Renal cortex interstitium (tissue), 11 donors: Measurements from ENCODE around the gene SMARCC1. TPM values are rescaled to one million over a fixed set of nuclear protein-coding genes. Genes with fewer than 3 reads are reported as not detected.

Source experiments
- DNase-seq, 11 donors: peaks; one replicate each; pipeline ENCODE4 v3.0.0-alpha.2; 2013; ENCODE audit warnings: low read depth in 9 of 11, low spot score in 4 of 11; ENCODE audit errors: extremely low read depth in 1 of 11
- polyA plus RNA-seq, 3 donors: library from polyadenylated mRNA; unstranded; fragments of 120-200 nt; gene quantifications; one replicate each; pipeline ENCODE4 v1.2.1, GENCODE V29; 2013; ENCODE audit not compliant: insufficient read length in 3 of 3

The SMARCC1 gene
- polyA plus RNA-seq, 3 donors, result 112 to 140 (median 129) TPM

DNA sequence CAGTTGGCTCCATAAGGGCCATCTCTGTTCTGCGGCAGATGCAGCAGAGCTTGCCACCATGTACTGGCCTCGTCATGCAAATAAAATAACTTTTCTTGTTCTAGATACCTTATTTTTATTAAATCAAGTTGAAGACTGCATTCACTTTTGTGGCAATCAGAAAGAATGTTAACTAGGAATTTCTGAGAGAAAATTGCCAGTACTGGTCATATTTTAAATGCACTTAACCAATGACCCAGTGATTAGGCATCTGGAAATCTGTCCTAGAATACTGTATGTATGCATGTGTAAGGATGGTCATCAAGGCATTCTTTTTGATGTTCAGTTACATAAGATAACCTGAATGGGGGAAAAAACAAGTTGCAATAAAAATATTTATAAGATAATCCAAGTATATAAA is 168.8 kb downstream of the SMARCC1 start:
- DNase-seq, result no peak

DNA sequence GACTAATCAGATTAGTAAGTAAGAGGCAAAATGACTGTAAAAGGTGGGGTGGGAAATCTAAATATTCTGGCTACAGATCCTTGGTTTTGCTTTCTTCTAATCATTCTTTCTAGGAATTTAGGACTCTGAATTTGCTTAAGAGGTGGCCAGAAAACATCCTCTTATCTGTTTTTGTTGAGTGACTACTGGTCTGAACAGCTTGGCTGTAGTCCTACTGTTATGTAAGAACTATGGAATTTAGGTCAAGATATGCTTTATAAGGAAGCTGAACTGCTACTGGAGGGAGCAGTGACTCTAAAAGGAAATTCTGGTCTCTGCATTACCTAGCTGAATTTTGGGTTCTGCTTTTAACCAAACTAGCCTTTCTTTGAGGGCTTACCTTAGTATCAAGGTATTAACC is 169.5 kb downstream of the SMARCC1 start:
- no peak for DNase-seq

DNA sequence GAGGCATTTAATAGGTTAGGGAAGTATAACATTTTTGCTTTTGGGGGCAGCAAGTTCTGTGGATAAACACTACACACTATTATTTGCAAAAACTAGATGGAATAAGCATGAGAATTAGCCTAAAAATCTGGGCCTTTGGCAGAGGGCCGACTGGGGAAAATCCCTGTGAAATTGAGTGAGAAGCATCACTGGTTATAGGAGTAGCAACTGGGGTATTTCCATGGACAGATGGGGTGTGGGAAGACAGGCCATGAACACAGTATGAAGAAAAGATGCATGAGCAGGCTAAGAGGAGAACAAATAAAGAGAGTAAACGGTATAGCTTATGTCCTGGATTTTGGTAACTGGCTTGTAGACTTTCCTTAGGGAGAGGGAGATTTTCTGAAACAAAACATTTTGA is 170.1 kb downstream of the SMARCC1 start:
- no peak for DNase-seq

DNA sequence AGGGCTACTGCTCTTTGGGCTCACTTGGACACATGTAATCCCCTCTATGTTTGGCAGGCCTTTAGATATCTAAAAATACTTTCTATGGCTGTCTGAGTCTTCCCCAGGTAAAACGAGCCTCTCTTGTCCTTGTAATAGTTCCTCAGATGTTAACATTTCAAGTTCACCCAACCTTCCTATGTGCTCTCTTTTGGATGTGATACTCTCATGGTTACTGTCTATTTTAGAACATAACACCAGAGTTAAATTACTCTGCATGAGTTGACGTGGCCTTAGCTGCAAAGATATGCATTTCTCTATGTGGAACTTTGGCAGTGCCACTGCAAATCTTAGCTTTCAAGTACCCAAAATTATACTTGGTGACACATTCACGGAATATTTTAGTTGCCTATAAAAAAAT is 171.1 kb downstream of the SMARCC1 start:
- no peak for DNase-seq

DNA sequence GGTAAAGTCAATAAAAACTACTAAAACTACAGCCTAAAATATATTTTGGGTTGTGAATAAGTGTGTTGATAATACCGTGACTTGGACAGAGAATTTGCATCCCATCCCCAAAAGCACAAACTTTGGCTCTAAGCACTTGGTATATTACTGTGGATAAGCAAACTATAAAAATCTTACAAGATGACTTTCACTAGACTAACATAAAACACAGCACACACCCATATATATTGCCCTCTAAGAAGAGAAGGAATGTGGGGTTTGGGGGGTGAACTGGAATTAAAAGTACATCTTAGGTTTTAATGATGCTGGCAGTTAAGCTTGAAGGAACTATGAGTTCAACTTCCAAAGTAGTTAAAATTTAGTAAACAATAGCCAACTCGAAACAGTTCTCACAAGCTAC is 174.4 kb downstream of the SMARCC1 start:
- DNase-seq, result no peak

DNA sequence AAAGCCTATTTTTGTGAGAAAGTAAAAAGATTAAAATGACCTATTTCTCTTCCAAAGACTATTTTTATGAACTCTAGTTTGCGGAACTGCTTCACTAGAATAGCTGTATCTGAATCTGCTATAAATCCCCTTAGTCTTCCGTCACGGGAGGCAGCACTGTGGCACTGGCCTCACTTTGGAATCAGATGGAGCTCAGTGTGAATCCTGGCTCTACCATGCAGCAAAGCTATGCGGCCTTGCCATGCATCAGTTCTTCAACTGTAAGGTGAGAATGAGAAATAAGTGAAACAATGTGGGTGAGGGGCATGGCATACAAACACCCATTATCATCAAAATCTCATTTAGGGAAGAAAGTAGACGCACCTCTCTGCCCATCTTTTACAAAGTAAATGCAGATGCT is 175.5 kb downstream of the SMARCC1 start:
- no peak for DNase-seq

DNA sequence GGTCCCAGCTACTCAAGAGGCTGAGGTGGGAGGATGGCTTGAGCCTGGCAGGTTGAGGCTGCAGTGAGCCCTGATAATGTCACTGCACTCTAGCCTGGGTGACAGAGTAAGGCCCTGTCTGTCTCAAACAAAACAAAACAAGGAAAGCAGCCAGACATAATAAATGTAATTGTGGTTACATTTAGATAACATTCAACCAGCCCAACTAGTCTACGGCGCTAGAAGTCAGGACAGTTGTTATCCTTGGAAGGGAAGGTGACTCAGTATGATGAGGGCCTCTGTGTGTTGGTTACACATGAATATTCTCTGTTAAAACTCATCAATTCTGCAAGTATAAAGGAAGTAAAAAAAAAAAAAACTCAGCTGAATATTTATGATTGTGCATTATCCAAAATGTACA is 176.0 kb downstream of the SMARCC1 start:
- no peak for DNase-seq

DNA sequence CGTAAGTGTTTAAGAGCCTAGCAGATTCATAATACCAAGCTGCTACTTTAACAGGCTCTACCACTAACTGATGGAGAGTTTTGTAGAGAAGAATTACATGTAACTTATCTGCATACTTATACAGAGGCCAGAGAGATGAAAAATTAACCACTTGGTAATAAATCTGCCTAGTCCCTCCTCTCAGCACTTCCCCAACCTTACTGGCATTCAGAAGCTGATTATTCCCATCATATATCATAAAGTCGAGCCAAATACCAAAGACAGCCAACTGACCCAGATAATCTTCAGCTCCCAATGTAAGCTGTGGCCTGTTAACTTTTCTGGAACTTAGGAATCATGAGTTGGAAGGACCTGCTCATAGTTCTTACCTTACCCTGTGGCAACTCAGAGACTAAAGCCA is 177.5 kb downstream of the SMARCC1 start:
- no peak for DNase-seq

DNA sequence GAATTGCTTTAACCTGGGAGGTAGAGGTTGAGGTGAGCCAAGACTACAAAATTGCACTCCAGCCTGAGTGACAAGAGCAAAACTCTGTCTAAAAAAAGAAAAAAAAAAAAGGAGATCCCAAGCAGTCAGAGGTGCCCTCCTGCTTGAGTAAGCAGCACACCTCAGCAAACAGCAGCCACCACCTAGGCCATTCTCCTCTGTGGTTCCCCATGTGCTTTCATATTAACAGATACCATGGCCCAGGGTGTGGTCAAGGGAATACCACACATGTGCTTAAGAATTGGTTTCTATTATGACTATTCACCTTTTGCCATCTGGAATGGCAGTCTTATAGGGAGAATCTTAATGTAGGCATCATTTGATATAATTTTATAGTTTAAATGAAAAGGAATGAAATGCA is 178.4 kb downstream of the SMARCC1 start:
- DNase-seq, result no peak

DNA sequence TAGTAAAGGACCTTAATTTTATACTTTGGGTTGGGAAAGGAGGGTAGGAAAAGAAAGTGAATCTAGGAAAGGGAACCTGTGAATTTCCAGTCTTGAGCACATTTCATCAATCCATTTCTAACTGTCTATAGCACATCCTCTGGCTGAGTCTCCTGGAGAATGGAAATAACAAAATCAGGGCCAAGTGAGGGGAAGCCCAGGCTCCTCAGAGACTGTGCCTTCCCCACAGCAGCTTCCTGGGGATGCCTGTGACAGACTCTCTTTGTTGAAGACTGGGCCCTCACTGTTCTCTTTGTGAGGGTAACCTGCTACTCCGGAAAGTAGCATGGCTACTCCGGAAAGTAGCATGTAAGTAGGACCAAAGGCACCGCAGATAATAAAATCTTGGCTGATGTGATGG is 180.4 kb downstream of the SMARCC1 start:
- no peak for DNase-seq

DNA sequence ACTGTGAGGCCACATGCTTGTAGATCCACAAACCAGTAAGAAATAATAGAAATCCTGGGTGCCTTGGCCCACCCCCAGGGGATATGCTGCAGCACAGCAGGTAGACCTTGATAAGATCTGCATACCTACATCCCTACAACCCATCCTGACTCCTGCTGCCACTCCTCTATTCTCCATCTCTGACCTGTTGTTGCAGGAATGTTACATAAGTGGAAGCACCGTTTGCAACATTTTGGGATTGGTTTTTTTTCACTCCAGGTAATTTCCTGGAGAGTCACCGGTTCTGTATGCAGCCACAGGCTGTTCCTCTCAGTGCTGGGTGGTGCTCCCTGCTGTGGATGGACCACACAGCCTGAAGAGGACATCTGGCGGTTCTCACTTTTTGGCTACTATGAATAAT is 186.9 kb downstream of the SMARCC1 start:
- no peak for DNase-seq

DNA sequence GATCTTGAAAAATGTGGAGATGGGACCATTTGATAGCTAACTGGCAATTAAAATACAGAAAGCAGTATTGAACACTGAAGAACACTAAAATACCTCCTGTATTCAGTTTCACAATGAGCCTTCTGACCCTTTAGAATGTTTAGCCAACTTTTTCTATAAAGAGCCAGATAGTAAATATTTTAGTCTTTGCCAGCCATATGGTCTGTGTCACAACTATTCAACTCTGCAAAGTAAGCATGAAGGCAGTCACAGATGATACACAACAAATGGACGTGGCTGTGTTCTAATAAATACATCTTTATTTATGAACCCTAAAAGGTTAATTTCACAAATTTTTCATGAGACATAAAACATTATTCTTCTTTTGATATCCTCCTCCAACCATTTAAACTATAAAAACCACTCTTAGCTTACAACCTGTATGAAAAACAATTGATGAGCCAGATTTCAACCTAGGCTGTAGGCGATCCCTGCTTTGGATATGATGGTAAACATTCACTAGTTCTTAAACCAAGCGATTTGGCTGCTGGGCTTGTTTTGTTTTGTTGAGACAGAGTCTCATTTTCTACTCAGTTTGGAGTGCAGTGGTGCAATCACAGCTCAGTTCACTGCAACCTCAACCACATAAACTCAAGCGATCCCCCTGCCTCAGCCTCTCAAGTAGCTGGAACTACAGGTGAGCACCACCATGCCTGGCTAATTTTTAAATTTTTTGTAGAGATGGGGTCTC is 189.5 kb downstream of the SMARCC1 start:
- peak in 3 of 11 donors; percentile 32 to 48 (median 41) for DNase-seq

DNA sequence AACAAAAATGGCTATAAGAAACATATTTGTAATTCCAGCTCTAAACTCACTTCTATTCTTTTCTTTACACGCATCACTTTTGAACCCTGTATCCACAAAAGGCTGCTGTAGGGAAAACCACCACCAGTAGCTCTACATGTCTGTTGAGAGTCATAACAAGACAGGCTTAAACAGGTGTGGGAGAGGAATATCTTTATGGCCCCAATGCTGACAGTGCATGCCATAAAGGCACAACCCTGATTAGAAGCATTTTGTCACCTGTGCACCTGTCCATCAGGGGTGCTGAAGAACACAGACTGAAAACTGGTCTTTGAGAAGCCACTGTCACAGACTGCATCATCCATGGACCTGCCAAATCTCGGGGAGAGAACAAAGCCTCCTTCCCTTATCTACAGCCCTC is 191.5 kb downstream of the SMARCC1 start:
- no peak for DNase-seq

DNA sequence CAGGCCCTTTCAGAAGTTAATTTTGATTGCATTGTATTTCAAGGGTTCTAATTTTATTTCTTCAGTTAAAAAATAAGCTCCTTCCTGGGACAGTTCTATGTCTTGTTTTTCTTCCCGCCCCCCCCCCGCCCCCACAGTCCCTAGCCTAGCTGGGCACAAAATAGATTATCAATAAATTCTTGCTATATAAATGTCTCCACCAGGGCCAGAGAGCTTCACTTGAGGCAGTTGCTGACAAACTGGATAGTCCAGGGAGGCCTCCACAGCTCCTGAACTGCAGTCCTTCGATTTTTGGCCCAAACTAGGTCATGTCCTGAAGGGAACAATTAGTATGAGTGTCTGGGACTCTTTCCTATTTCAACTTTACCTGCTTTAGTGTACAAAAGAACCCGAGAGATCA is 193.1 kb downstream of the SMARCC1 start:
- DNase-seq, result no peak

DNA sequence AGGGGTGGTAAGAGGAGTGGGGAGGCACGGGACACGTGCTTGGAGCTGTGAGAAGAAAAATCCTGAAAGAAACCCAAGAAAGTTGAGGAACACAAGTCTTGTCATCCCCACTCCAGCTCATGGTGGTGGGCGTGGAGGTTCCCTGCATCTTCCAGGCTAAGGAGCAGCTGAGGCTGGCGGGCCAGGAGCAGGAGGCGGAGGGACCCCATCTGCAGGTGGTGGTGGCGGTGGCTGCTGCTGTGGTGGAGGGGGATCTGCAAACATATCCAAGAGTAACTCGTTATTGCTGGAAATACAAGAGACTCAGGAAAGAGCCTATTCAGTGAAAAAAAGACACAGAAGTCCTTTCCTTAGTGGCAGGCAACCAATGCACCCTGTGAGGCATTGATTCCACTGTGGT is 193.6 kb downstream of the SMARCC1 start:
- DNase-seq, result no peak

DNA sequence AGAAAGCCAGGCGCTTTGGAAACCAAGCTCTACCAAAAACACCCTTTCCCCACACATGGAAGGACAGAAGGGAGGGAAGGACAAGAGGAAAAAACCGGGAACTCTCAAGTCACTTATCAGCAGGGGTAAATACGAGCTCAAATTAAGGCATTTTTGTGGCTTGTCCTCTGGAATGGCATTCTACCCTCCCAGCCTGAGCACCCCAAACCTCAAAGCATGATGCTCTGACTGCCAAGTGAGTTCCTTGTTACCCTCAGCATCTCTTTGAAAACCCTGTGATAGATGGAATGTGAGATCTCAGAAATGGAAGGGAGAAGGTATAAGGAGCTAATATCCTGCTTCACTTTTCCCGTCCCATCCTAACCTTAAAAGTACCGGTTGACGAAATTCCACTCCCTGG is 194.9 kb downstream of the SMARCC1 start:
- DNase-seq, result no peak

DNA sequence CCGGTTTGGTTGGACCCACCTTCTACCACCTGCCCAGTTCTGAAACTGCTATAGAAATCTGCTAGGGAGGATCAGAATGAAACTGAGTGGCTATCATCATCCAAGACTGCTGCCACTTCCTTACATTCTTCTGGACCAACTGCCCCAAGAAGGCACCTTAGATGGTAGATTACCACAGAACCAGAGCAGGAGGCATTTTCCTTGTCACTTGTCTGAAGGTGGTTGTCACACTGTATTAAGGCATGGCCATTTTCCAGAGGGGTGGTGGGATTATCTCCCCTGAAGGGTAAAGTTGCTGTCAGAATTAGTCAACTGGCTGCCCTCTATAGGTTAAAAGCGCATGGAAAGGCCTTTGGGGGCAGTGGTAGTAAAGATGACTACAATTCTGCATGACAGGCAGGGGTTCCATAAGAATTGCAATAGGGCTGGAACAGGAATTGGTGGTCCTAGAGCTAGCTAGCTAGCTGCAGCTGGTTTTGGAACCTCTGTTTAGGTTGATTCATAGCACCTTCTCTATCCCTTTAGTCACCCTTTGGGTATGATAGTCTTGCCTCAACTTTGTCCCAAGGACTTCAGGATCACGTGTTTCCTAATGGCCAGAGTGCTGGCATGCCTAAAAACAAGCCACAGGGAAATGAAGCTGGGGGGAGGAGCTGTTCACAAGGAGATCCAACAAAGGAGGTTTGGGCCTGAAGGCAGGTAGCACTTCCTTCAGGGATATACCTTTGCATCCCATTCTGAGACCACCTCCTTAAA is 198.2 kb downstream of the SMARCC1 start:
- DNase-seq, result no peak

DNA sequence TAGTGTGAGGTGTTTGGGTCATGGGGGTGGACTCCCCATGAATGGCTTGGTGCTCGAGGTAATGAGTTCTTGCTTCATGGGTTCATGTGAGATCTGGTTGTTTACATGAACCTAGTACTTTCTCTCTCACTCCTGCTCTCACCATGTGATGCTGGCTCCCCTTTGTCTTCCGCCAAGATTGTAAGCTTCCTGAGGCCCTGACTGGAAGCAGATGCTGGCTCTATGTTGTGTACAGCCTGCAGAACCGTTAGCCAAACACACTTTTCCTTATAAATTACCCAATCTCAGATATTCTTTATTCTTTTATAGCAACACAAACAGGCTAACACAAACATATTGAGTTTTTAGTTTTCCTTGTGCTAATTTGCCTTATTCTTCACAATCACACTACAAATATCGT is 199.9 kb downstream of the SMARCC1 start:
- no peak for DNase-seq

DNA sequence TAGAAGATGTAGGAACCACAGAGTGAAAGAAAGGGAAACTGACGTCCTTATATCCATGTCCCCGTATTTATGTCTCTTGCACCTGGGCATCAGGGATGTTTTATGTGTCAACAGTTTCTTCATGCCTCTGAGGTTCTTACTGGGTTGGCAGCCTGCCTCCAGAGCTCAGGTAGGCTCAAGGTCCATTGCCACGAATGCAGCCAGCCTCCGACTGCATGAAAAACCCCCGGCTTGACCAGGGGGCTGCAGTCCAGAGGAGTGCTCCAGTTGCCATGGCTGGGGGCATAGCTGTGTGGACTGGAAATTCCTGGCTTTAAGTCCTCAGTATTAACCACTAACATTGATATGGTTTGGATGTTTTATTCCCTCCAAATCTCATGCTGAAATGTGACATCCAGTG is 200.3 kb downstream of the SMARCC1 start:
- no peak for DNase-seq

DNA sequence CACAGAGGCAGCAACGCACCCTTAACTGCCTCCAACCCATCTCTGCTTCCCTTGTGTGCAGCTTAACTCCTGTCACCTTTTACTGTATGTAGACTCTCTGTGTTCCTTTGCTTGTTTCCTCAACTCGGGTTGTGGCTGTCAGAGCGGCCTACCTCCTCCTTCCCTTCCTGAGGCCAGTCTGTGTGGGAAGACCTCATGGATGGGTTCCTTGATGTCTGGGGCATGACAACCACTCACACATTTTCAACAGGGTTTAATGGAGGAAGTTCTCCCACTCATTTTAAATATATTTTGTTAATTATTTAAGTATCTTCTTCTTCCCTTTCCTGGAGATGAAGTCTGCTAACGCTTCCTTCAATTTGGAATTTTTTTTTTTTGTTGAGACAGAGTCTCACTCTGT is 201.2 kb downstream of the SMARCC1 start:
- DNase-seq, result no peak

DNA sequence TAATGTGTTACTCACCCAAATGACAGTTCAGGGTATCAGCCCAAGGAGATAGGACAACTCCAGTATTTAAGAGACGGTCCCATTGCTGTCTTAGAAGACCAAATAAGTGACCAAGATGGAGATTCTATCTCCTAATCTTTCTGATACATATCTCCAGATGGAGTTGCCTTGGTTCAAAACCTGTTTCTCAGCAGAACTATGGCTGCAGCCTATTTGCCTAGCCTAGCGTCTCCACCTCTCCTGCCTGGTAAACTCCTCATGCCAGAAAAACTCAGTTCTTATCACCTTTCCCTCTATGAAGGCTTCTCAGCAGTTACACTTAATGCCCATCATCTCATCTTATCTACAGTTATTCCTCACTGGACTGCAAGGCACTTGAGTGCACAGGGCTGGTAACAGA is 201.8 kb downstream of the SMARCC1 start:
- DNase-seq, result no peak
